ENCODE data around the gene HHLA2. TPM values are rescaled to one million over a fixed set of nuclear protein-coding genes. Genes with fewer than 3 reads are reported as not detected.
"Not testable (repeated sequence)": the region's sequence is repeated elsewhere in the genome, so short reads cannot be mapped to it uniquely, and the experiment has no call there.

The HHLA2 gene
- total RNA-seq, 5 donors from 2014 or later (not counting 1 experiment from before 2014, with no cell fraction given), result 0.28 to 1.5 (median 0.35) TPM

GRCh38 chr3:108268235-108268634, 28.1 kb upstream of the HHLA2 start:
- H3K4me1 Mint-ChIP-seq; H3K9me3 ChIP-seq; ATAC-seq (replicated peaks in 1 of 4); H3K4me3 Mint-ChIP-seq; H3K27ac ChIP-seq (ENCODE audit: low read length); H3K4me3 ChIP-seq (ENCODE audit: control insufficient read depth in 1 of 2, extremely low read depth in 1 of 2, low read length in 1 of 2); H3K27ac Mint-ChIP-seq; DNase-seq; H3K36me3 ChIP-seq (ENCODE audit: control insufficient read depth in 2 of 2, extremely low read depth in 1 of 2, insufficient read depth in 1 of 2, low read length in 1 of 2); H3K27me3 ChIP-seq (replicated peaks in 1 of 2; ENCODE audit: control insufficient read depth in 2 of 2, extremely low read depth in 1 of 2, insufficient read depth in 2 of 2, low read length in 1 of 2); H3K36me3 Mint-ChIP-seq; H3K4me1 ChIP-seq (ENCODE audit: control insufficient read depth in 1 of 2, extremely low read depth in 1 of 2, insufficient read depth in 2 of 2, low read length in 2 of 2); H3K27me3 Mint-ChIP-seq: not testable (repeated sequence)
- ChIA-PET CTCF (interaction anchor here in 1 of 2 donors (0.6 kb wide), 1 partner anchor 15 kb away, joined by 6 read pairs; no protein-coding TSS in a partner anchor), POLR2A (interaction anchor here in 1 of 2 donors (0.6 kb wide), 1 partner anchor 43 kb away, joined by 3 read pairs; no protein-coding TSS in a partner anchor)
- WGBS (ENCODE audit: insufficient coverage), result no CpG with 5 or more reads among the region's 3 CpGs
- H3K9me3 Mint-ChIP-seq, result peaks cover 0 to 14% (median 6%) of the 10 kb centered on the region in 3 donors

DNA sequence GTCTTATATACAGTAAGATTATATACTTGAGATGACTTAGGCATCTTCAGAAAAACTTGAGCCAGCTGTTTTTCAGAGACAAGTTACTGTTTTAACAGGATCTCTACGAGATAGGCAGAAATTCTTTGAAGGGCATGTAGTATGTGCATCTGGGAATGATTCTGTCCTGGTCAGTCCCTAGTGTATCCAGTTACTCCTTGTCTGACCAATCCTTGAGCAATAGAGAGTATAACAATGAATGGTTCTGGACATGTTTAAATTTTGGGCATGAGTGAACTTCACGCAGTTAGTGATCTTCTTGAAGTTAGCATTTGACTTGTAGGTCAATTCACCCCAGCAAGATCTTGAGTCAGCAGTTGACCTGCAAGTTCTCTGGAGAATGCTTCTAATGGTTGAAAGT, 24.7 kb upstream of the HHLA2 start:
- Histone ChIP-seq H3K4me1 (ENCODE audit: control insufficient read depth in 1 of 2, extremely low read depth in 1 of 2, insufficient read depth in 2 of 2, low read length in 2 of 2) (no peaks in the 10 kb centered on the region), H3K27ac (ENCODE audit: low read length) (no peak overlapping the region), H3K4me3 (ENCODE audit: control insufficient read depth in 1 of 2, extremely low read depth in 1 of 2, low read length in 1 of 2) (no peak overlapping the region), H3K27me3 (replicated peaks in 1 of 2; ENCODE audit: control insufficient read depth in 2 of 2, extremely low read depth in 1 of 2, insufficient read depth in 2 of 2, low read length in 1 of 2) (no peaks in the 10 kb centered on the region), H3K36me3 (ENCODE audit: control insufficient read depth in 2 of 2, extremely low read depth in 1 of 2, insufficient read depth in 1 of 2, low read length in 1 of 2) (no peaks in the 10 kb centered on the region), H3K9me3 (no peaks in the 10 kb centered on the region)
- H3K4me3 Mint-ChIP-seq, result no peak overlapping the region
- no peak overlapping the region for H3K27ac Mint-ChIP-seq
- H3K9me3 Mint-ChIP-seq, result peaks cover 0 to 14% (median 9%) of the 10 kb centered on the region in 3 donors
- ChIA-PET POLR2A (interaction anchor here in 1 of 2 donors (0.7 kb wide), 1 partner anchor 148 kb away, joined by 3 read pairs; no protein-coding TSS in a partner anchor), CTCF (no interaction called here)
- H3K4me1 Mint-ChIP-seq, result no peaks in the 10 kb centered on the region
- DNase-seq, result no peak
- H3K36me3 Mint-ChIP-seq, result no peaks in the 10 kb centered on the region
- no peak for ATAC-seq (replicated peaks in 1 of 4)
- no peaks in the 10 kb centered on the region for H3K27me3 Mint-ChIP-seq
- 50% methylated on average over 2 of the region's 2 CpGs for WGBS (ENCODE audit: insufficient coverage)

GRCh38 chr3:108279066-108279465, 17.3 kb upstream of the HHLA2 start:
- WGBS (ENCODE audit: insufficient coverage), result no CpG with 5 or more reads among the region's 4 CpGs
- H3K27ac Mint-ChIP-seq; DNase-seq; H3K4me3 Mint-ChIP-seq; H3K4me1 ChIP-seq (ENCODE audit: control insufficient read depth in 1 of 2, extremely low read depth in 1 of 2, insufficient read depth in 2 of 2, low read length in 2 of 2); ATAC-seq (replicated peaks in 1 of 4); H3K27me3 ChIP-seq (replicated peaks in 1 of 2; ENCODE audit: control insufficient read depth in 2 of 2, extremely low read depth in 1 of 2, insufficient read depth in 2 of 2, low read length in 1 of 2); H3K27ac ChIP-seq (ENCODE audit: low read length); H3K9me3 ChIP-seq; H3K27me3 Mint-ChIP-seq; H3K4me3 ChIP-seq (ENCODE audit: control insufficient read depth in 1 of 2, extremely low read depth in 1 of 2, low read length in 1 of 2); POLR2A ChIA-PET; H3K4me1 Mint-ChIP-seq; H3K36me3 ChIP-seq (ENCODE audit: control insufficient read depth in 2 of 2, extremely low read depth in 1 of 2, insufficient read depth in 1 of 2, low read length in 1 of 2); H3K36me3 Mint-ChIP-seq; CTCF ChIA-PET: not testable (repeated sequence)
- peaks cover 10 to 26% (median 14%) of the 10 kb centered on the region in 3 donors for H3K9me3 Mint-ChIP-seq

GRCh38 chr3:108280476-108280875, 15.9 kb upstream of the HHLA2 start:
- DNase-seq (no peak), ATAC-seq (replicated peaks in 1 of 4) (no peak)
- no peaks in the 10 kb centered on the region for H3K27me3 Mint-ChIP-seq
- Histone ChIP-seq H3K9me3 (no peaks in the 10 kb centered on the region), H3K27ac (ENCODE audit: low read length) (no peak overlapping the region), H3K4me1 (ENCODE audit: control insufficient read depth in 1 of 2, extremely low read depth in 1 of 2, insufficient read depth in 2 of 2, low read length in 2 of 2) (no peaks in the 10 kb centered on the region), H3K27me3 (replicated peaks in 1 of 2; ENCODE audit: control insufficient read depth in 2 of 2, extremely low read depth in 1 of 2, insufficient read depth in 2 of 2, low read length in 1 of 2) (peaks cover 0 to 5% of the 10 kb centered on the region in 2 experiments), H3K36me3 (ENCODE audit: control insufficient read depth in 2 of 2, extremely low read depth in 1 of 2, insufficient read depth in 1 of 2, low read length in 1 of 2) (no peaks in the 10 kb centered on the region), H3K4me3 (ENCODE audit: control insufficient read depth in 1 of 2, extremely low read depth in 1 of 2, low read length in 1 of 2) (no peak overlapping the region)
- H3K36me3 Mint-ChIP-seq, result peaks cover 9% of the 10 kb centered on the region
- peaks cover 10 to 26% (median 12%) of the 10 kb centered on the region in 3 donors for H3K9me3 Mint-ChIP-seq
- no peak overlapping the region for H3K4me3 Mint-ChIP-seq
- CTCF ChIA-PET, result interaction anchor here in 1 of 2 donors (1.0 kb wide), 1 partner anchor 9 kb away, joined by 4 read pairs; no protein-coding TSS in a partner anchor
- no peaks in the 10 kb centered on the region for H3K4me1 Mint-ChIP-seq
- no peak overlapping the region for H3K27ac Mint-ChIP-seq
- POLR2A ChIA-PET, result interaction anchor here in 1 of 2 donors (0.5 kb wide), 1 partner anchor 10 kb away, joined by 3 read pairs; no protein-coding TSS in a partner anchor

GRCh38 chr3:108281670-108282069, 14.7 kb upstream of the HHLA2 start:
- Mint-ChIP-seq H3K4me1 (no peaks in the 10 kb centered on the region), H3K36me3 (peaks cover 9% of the 10 kb centered on the region), H3K4me3 (no peak overlapping the region), H3K27ac (no peak overlapping the region), H3K27me3 (no peaks in the 10 kb centered on the region), H3K9me3 (peaks cover 10 to 26% (median 13%) of the 10 kb centered on the region in 3 donors)
- Histone ChIP-seq H3K4me1 (ENCODE audit: control insufficient read depth in 1 of 2, extremely low read depth in 1 of 2, insufficient read depth in 2 of 2, low read length in 2 of 2) (no peaks in the 10 kb centered on the region), H3K27ac (ENCODE audit: low read length) (no peak overlapping the region), H3K27me3 (replicated peaks in 1 of 2; ENCODE audit: control insufficient read depth in 2 of 2, extremely low read depth in 1 of 2, insufficient read depth in 2 of 2, low read length in 1 of 2) (peaks cover 0 to 5% of the 10 kb centered on the region in 2 experiments), H3K4me3 (ENCODE audit: control insufficient read depth in 1 of 2, extremely low read depth in 1 of 2, low read length in 1 of 2) (no peak overlapping the region), H3K9me3 (no peaks in the 10 kb centered on the region), H3K36me3 (ENCODE audit: control insufficient read depth in 2 of 2, extremely low read depth in 1 of 2, insufficient read depth in 1 of 2, low read length in 1 of 2) (no peaks in the 10 kb centered on the region)
- POLR2A ChIA-PET, result no interaction called here
- CTCF ChIA-PET, result no interaction called here
- no peak for DNase-seq
- ATAC-seq (replicated peaks in 1 of 4), result no peak

DNA sequence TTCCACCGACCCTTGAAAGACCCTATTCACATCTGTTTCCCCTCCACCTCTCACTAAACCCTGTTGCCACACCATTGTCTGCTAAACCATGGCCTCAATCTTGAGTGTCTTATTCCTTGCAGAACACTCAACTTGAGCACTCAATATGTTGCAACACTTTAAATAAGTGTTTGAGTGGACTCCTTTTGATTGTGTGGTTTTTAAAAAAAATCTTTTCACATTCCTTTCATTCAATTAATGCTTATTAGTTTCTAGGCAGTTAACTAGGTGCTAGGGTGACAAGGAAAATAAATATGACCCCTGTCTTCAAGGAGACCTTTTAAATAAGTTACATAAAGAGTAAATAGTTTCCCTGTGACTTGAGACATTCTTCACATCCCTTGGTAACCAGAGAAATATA, 13.3 kb upstream of the HHLA2 start:
- Mint-ChIP-seq H3K4me3 (no peak overlapping the region), H3K4me1 (no peaks in the 10 kb centered on the region), H3K27ac (no peak overlapping the region), H3K36me3 (peaks cover 6% of the 10 kb centered on the region), H3K9me3 (peaks cover 7 to 16% (median 10%) of the 10 kb centered on the region in 3 donors), H3K27me3 (no peaks in the 10 kb centered on the region)
- Histone ChIP-seq H3K27ac (ENCODE audit: low read length) (no peak overlapping the region), H3K4me3 (ENCODE audit: control insufficient read depth in 1 of 2, extremely low read depth in 1 of 2, low read length in 1 of 2) (no peak overlapping the region), H3K9me3 (no peaks in the 10 kb centered on the region), H3K36me3 (ENCODE audit: control insufficient read depth in 2 of 2, extremely low read depth in 1 of 2, insufficient read depth in 1 of 2, low read length in 1 of 2) (no peaks in the 10 kb centered on the region), H3K27me3 (replicated peaks in 1 of 2; ENCODE audit: control insufficient read depth in 2 of 2, extremely low read depth in 1 of 2, insufficient read depth in 2 of 2, low read length in 1 of 2) (peaks cover 0 to 3% of the 10 kb centered on the region in 2 experiments), H3K4me1 (ENCODE audit: control insufficient read depth in 1 of 2, extremely low read depth in 1 of 2, insufficient read depth in 2 of 2, low read length in 2 of 2) (no peaks in the 10 kb centered on the region)
- DNase-seq (no peak), ATAC-seq (replicated peaks in 1 of 4) (no peak)
- CTCF ChIA-PET, result no interaction called here
- POLR2A ChIA-PET, result no interaction called here
- no CpG with 5 or more reads among the region's 1 CpG for WGBS (ENCODE audit: insufficient coverage)

DNA sequence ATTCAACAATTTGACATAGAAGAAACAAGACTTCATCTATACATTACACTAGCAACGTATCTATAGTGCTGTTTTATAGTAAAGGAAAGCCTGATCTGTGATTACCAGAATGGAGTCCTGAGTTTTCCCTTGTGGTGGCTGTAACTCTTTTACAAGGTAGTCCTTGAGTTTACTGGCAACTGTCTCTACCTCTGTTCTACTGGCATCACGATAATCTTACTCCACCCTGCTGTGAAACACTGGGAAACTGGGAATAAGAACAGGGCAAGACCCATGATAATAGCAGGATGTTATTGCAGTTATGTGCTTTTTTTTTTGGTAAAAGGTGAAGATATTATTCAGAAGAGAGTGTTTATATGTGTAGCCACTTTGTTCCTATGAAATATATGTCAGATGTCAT, 12.4 kb upstream of the HHLA2 start:
- Histone ChIP-seq H3K27ac (ENCODE audit: low read length) (no peak overlapping the region), H3K9me3 (no peaks in the 10 kb centered on the region), H3K27me3 (replicated peaks in 1 of 2; ENCODE audit: control insufficient read depth in 2 of 2, extremely low read depth in 1 of 2, insufficient read depth in 2 of 2, low read length in 1 of 2) (no peaks in the 10 kb centered on the region), H3K36me3 (ENCODE audit: control insufficient read depth in 2 of 2, extremely low read depth in 1 of 2, insufficient read depth in 1 of 2, low read length in 1 of 2) (no peaks in the 10 kb centered on the region), H3K4me1 (ENCODE audit: control insufficient read depth in 1 of 2, extremely low read depth in 1 of 2, insufficient read depth in 2 of 2, low read length in 2 of 2) (no peaks in the 10 kb centered on the region), H3K4me3 (ENCODE audit: control insufficient read depth in 1 of 2, extremely low read depth in 1 of 2, low read length in 1 of 2) (no peak overlapping the region)
- Mint-ChIP-seq H3K27ac (no peak overlapping the region), H3K4me1 (no peaks in the 10 kb centered on the region), H3K4me3 (no peak overlapping the region), H3K27me3 (no peaks in the 10 kb centered on the region), H3K9me3 (peaks cover 7 to 12% (median 7%) of the 10 kb centered on the region in 3 donors), H3K36me3 (peaks cover 3% of the 10 kb centered on the region)
- no CpG with 5 or more reads among the region's 2 CpGs for WGBS (ENCODE audit: insufficient coverage)
- DNase-seq (no peak), ATAC-seq (replicated peaks in 1 of 4) (no peak)
- ChIA-PET POLR2A (no interaction called here), CTCF (no interaction called here)
